HepG2 (cell line): ENCODE measurements around the gene HBD. TPM values are rescaled to one million over a fixed set of nuclear protein-coding genes. Genes with fewer than 3 reads are reported as not detected.

Experiments
- ATAC-seq: fragments of 200-7000 bp; cut with Tn5 transposase; 3 replicates; pipeline ENCODE4 v1.9.1; 2020; ENCODE audit warnings: mild to moderate bottlenecking, moderate library complexity
- BruUV-seq: library from RNA; stranded (reverse); fragments of 400-500 nt; replicated peaks from 2 replicates; lab custom pipeline; 2021; lab: Mats Ljungman, UMichigan
- CTCF ChIA-PET: fragments of 300-600 bp; formaldehyde crosslinking; extraction: SDS; loops from one replicate; lab custom pipeline; 2021; ENCODE audit warnings: low total read pairs, inconsistent platforms, low intra/inter-chr PET ratio; lab: Yijun Ruan, JAX
- POLR2A ChIA-PET: fragments of 350-600 bp; sonication (Branson Sonifier 250); formaldehyde crosslinking; loops from one replicate; lab custom pipeline; 2020; ENCODE audit warnings: antibody characterized with exemption, inconsistent platforms; lab: Yijun Ruan, JAX
- DNase-seq: peaks from one replicate; pipeline ENCODE4 v3.0.0-alpha.2; 2015; ENCODE audit warnings: low spot score
- FAIRE-seq: peaks from 3 replicates; lab custom pipeline; 2011; peaks lifted over from hg19 to GRCh38; lab: Jason Lieb, UNC
- H2AFZ ChIP-seq: one replicate; pipeline ENCODE4 v1.6.1; 2011; ENCODE audit warnings: low read length, inconsistent platforms
- H3K27ac ChIP-seq: fragments of 300-600 bp; 3 replicates; pipeline ENCODE4 v1.8.0; 2011; ENCODE audit warnings: mixed run types, mild to moderate bottlenecking, mixed read lengths, low read length, inconsistent platforms; ENCODE audit not compliant: insufficient read depth; ENCODE audit errors: extremely low read length
- H3K27me3 ChIP-seq, 2 experiments: fragments of 200-600 bp in 1 of 2; 2 replicates in 1 of 2; 3 replicates in 1 of 2; pipeline versions ENCODE4 v1.6.0 to v1.8.0; 2011; ENCODE audit warnings: low read length in 2 of 2, mild to moderate bottlenecking in 2 of 2, moderate library complexity in 2 of 2, inconsistent platforms in 1 of 2; ENCODE audit not compliant: insufficient read depth in 2 of 2, control insufficient read depth in 1 of 2
- H3K36me3 ChIP-seq, 2 experiments: fragments of 200-600 bp in 1 of 2; replicated peaks in 1 of 2; 2 replicates in 1 of 2; 3 replicates in 1 of 2; pipeline versions ENCODE4 v1.5.1 to v1.8.0; 2011; ENCODE audit warnings: low read length in 2 of 2, inconsistent platforms in 1 of 2; ENCODE audit not compliant: insufficient read depth in 2 of 2, control insufficient read depth in 1 of 2
- H3K4me1 ChIP-seq: 2 replicates; pipeline ENCODE4 v1.5.1; 2012; ENCODE audit warnings: low read length, inconsistent platforms; ENCODE audit not compliant: insufficient read depth
- H3K4me2 ChIP-seq: 2 replicates; pipeline ENCODE4 v1.6.0; 2011; ENCODE audit warnings: low read depth, low read length, inconsistent platforms
- H3K4me3 ChIP-seq, 3 experiments: fragments of 200-600 bp in 1 of 3; sonication (generic), shearing (Covaris generic) in 1 of 3; replicated peaks in 1 of 3; 2 replicates each; pipeline ENCODE4 v1.5.1; 2011 to 2016; ENCODE audit warnings: low read length in 3 of 3, inconsistent platforms in 2 of 3, low read depth in 2 of 3, mild to moderate bottlenecking in 2 of 3, control low read depth in 1 of 3, mixed read lengths in 1 of 3; ENCODE audit not compliant: insufficient read depth in 1 of 3
- H3K79me2 ChIP-seq: one replicate; pipeline ENCODE4 v1.6.1; 2011; ENCODE audit warnings: low read length, inconsistent platforms; ENCODE audit not compliant: insufficient read depth
- H3K9ac ChIP-seq: 2 replicates; pipeline ENCODE4 v1.6.0; 2011; ENCODE audit warnings: mild to moderate bottlenecking, low read depth, low read length, inconsistent platforms; ENCODE audit not compliant: insufficient read depth
- H3K9me3 ChIP-seq: 2 replicates; pipeline ENCODE4 v1.5.1; 2012; ENCODE audit warnings: mild to moderate bottlenecking, low read length
- H4K20me1 ChIP-seq: 2 replicates; pipeline ENCODE4 v1.6.0; 2011; ENCODE audit warnings: inconsistent platforms, mild to moderate bottlenecking, low read length, moderate library complexity; ENCODE audit not compliant: insufficient read depth
- BRD4 ChIP-seq: sonication (generic); formaldehyde crosslinking; IDR thresholded peaks from 2 replicates; pipeline ENCODE4 v1.4.0; 2020; ENCODE audit warnings: missing genetic modification reagents
- FIP1L1 ChIP-seq: fragments of 200-400 bp; formaldehyde crosslinking; IDR thresholded peaks from 2 replicates; pipeline ENCODE4 v1.6.1; 2018; ENCODE audit warnings: low read depth, mild to moderate bottlenecking, low read length, moderate library complexity, borderline replicate concordance; ENCODE audit not compliant: insufficient read depth
- MZF1 ChIP-seq: sonication (generic); formaldehyde crosslinking; IDR thresholded peaks from 2 replicates; pipeline ENCODE4 v1.8.1; 2023; ENCODE audit warnings: mild to moderate bottlenecking, missing genetic modification reagents, borderline replicate concordance
- PCBP2 ChIP-seq: fragments of 200-400 bp; formaldehyde crosslinking; optimal IDR thresholded peaks from 2 replicates; pipeline ENCODE3; 2018; ENCODE audit warnings: low read length, low read depth; ENCODE audit not compliant: poor library complexity, severe bottlenecking
- POLR2G ChIP-seq: fragments of 200-400 bp; formaldehyde crosslinking; IDR thresholded peaks from 2 replicates; pipeline ENCODE4 v1.6.1; 2018; ENCODE audit warnings: mild to moderate bottlenecking, low read depth, low read length, moderate library complexity
- RXRB ChIP-seq: IDR thresholded peaks from 2 replicates; pipeline ENCODE4 v1.6.1; 2016; ENCODE audit warnings: borderline replicate concordance, missing genetic modification reagents, missing compliant biosample characterization
- ZNF180 ChIP-seq: sonication (generic); formaldehyde crosslinking; IDR thresholded peaks from 2 replicates; pipeline ENCODE4 v1.4.0; 2020; ENCODE audit warnings: low read depth, missing genetic modification reagents, borderline replicate concordance
- ZNF430 ChIP-seq: sonication (generic); formaldehyde crosslinking; IDR thresholded peaks from 2 replicates; pipeline ENCODE4 v1.9.0; 2021; ENCODE audit warnings: mild to moderate bottlenecking, missing genetic modification reagents
- ZNF431 ChIP-seq: sonication (generic); formaldehyde crosslinking; IDR thresholded peaks from 2 replicates; pipeline ENCODE4 v1.9.0; 2022; ENCODE audit warnings: missing genetic modification reagents, low read depth, mild to moderate bottlenecking, borderline replicate concordance
- ZNF747 ChIP-seq: sonication (generic); formaldehyde crosslinking; IDR thresholded peaks from 2 replicates; pipeline ENCODE4 v1.8.1; 2023; ENCODE audit warnings: missing genetic modification reagents, mild to moderate bottlenecking, borderline replicate concordance
- ZSCAN22 ChIP-seq: sonication (generic); formaldehyde crosslinking; IDR thresholded peaks from 2 replicates; pipeline ENCODE4 v1.4.0; 2020; ENCODE audit warnings: mild to moderate bottlenecking, missing genetic modification reagents
- in situ Hi-C: cut with HindIII; loops from 2 replicates; pipeline ENCODE4 v1.10.0; 2017; ENCODE audit warnings: low pct_unique_long_range_greater_than_20kb; ENCODE audit not compliant: extremely low pct_ligation_motif_present
- intact Hi-C: fragments of 100-400 bp; cut with micrococcal nuclease; formaldehyde crosslinking; loops from one replicate; pipeline ENCODE4 v1.10.0; 2022; ENCODE audit not compliant: unreplicated experiment
- polyA plus RNA-seq, 8 experiments: library from polyadenylated mRNA; depleted of rRNA in 3 of 8; stranded (reverse) in 7 of 8; unstranded in 1 of 8; fragments of >200 nt; fragmentation: Illumina TruSeq in 4 of 8; extraction: Trizol in 4 of 8; gene quantifications; 2 replicates each; pipeline versions ENCODE4 v1.2.1 to v1.2.3, GENCODE V29; 2011 to 2016; ENCODE audit warnings: low read depth in 4 of 8, missing spikeins in 1 of 8, mixed read lengths in 1 of 8; ENCODE audit not compliant: insufficient read depth in 1 of 8
- total RNA-seq, 5 experiments: library from RNA; depleted of rRNA; stranded (reverse); fragments of >200 nt; fragmentation: Illumina TruSeq; extraction: Trizol; gene quantifications; 2 replicates each; pipeline ENCODE4 v1.2.3, GENCODE V29; 2016; ENCODE audit warnings: low read depth in 1 of 5
- TF ChIP-seq, protein P1 (sequence below): sonication (generic); IDR thresholded peaks from 2 replicates; pipeline ENCODE4 v1.6.1; 2016; ENCODE audit warnings: low read depth, borderline replicate concordance
- TF ChIP-seq, protein P2 (sequence below): sonication (generic); formaldehyde crosslinking; IDR thresholded peaks from 2 replicates; pipeline ENCODE4 v1.5.0; 2020; ENCODE audit warnings: missing genetic modification reagents

Gene HBD
- total and polyA plus RNA-seq, 2 of the 13 experiments (the other 11 are each of a cell fraction or from before 2014, with no cell fraction given): not detected

DNA sequence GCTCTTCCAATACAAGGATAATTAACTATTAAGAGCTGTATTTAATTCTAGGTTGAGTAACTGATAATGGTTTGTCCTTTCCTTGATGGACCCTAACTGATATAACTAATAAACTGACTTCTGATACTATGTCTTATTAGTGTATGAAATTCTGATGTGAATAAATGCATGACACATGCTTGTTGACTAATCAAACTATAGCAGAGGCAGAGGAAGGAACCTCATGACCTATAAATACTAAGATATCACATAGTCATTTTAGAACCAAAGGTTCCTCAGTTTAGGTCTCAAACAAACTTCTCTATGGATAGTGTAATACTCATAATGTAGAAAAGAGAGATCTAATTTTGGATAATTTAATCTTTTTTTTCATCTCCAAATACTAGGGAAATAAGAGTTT lies 4.8 kb upstream of the HBD start:
- POLR2A ChIA-PET: no interaction called here
- H3K9ac ChIP-seq: no peak overlapping the region
- CTCF ChIA-PET: no interaction called here
- in situ Hi-C loops: no loop called here
- TF ChIP-seq ZNF431 (CRISPR knock-in tag) (no peak), ZSCAN22 (CRISPR knock-in tag) (no peak), ZNF180 (CRISPR knock-in tag) (no peak), MZF1 (no peak), ZNF747 (CRISPR knock-in tag) (no peak), FIP1L1 (no peak), BRD4 (no peak), ZNF430 (no peak), PCBP2 (no peak), POLR2G (no peak), RXRB (CRISPR knock-in tag) (no peak)
- TF ChIP-seq, protein P1, sequence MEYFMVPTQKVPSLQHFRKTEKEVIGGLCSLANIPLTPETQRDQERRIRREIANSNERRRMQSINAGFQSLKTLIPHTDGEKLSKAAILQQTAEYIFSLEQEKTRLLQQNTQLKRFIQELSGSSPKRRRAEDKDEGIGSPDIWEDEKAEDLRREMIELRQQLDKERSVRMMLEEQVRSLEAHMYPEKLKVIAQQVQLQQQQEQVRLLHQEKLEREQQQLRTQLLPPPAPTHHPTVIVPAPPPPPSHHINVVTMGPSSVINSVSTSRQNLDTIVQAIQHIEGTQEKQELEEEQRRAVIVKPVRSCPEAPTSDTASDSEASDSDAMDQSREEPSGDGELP: no peak
- TF ChIP-seq, protein P2, sequence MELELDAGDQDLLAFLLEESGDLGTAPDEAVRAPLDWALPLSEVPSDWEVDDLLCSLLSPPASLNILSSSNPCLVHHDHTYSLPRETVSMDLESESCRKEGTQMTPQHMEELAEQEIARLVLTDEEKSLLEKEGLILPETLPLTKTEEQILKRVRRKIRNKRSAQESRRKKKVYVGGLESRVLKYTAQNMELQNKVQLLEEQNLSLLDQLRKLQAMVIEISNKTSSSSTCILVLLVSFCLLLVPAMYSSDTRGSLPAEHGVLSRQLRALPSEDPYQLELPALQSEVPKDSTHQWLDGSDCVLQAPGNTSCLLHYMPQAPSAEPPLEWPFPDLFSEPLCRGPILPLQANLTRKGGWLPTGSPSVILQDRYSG (CRISPR knock-in tag): no peak
- no peaks in the 10 kb centered on the region; the same call in 1 of the 2 replicates for H4K20me1 ChIP-seq
- no peaks in the 10 kb centered on the region for H3K9me3 ChIP-seq
- no peak overlapping the region for H3K27ac ChIP-seq
- intact Hi-C loops: no loop called here
- H3K4me3 ChIP-seq: no peak overlapping the region
- no peak for ATAC-seq
- no peaks in the 10 kb centered on the region for H3K4me1 ChIP-seq
- DNase-seq: no peak
- no peaks in the 10 kb centered on the region for H3K79me2 ChIP-seq
- H3K27me3 ChIP-seq: 0 out of 5 replicates have a peak, but pooled peaks cover 0 to 5% of the 10 kb centered on the region in 2 experiments
- BruUV-seq: no TSS peak
- H2AFZ ChIP-seq: no peak overlapping the region
- H3K36me3 ChIP-seq: no peaks in the 10 kb centered on the region
- FAIRE-seq: no peak
- H3K4me2 ChIP-seq: no peak overlapping the region
